Activated CD8-positive, alpha-beta memory T cell treated with anti-CD3 and anti-CD28 coated beads for 1 hour (primary cell): ENCODE results near the gene RUFY4.
A peak's percentile ranks its signal among the peaks of the same experiment; 100 is the strongest.

Experiments
- DNase-seq, 2 donors: peaks; one replicate each; pipeline ENCODE4 v3.0.0-alpha.2; 2020; ENCODE audit warnings: low read depth in 1 of 2; ENCODE audit errors: extremely low read depth in 1 of 2

The RUFY4 gene

GRCh38 chr2:218068721-218069334 is at the start of gene RUFY4:
RUFY4 (plus strand) TSS chr2:218069253; CDS start chr2:218070606, 1,353 bp downstream.
- DNase-seq = peak; percentile 29 to 34

- no peak for DNase-seq
These were observed 49.5 kb upstream of the RUFY4 start for GRCh38 chr2:218019411-218020060.

- DNase-seq = no peak
These were observed 48.8 kb upstream of the RUFY4 start for GRCh38 chr2:218020281-218020680.

- no peak for DNase-seq
These were observed 48.0 kb upstream of the RUFY4 start for GRCh38 chr2:218020966-218021535.

- DNase-seq = no peak
These were observed 47.4 kb upstream of the RUFY4 start for GRCh38 chr2:218021536-218022071.

GRCh38 chr2:218022131-218022850 is 46.8 kb upstream of the RUFY4 start:
- no peak for DNase-seq

- DNase-seq = no peak
These were observed 46.1 kb upstream of the RUFY4 start for GRCh38 chr2:218022851-218023530.

- no peak for DNase-seq
These were observed 45.4 kb upstream of the RUFY4 start for GRCh38 chr2:218023636-218024035.

GRCh38 chr2:218024336-218024735 is 44.7 kb upstream of the RUFY4 start:
- no peak for DNase-seq

GRCh38 chr2:218024871-218025270 is 44.2 kb upstream of the RUFY4 start:
- DNase-seq = no peak

- no peak for DNase-seq
These were observed 42.8 kb upstream of the RUFY4 start for GRCh38 chr2:218026244-218026643.

- no peak for DNase-seq
These were observed 42.2 kb upstream of the RUFY4 start for GRCh38 chr2:218026676-218027425.

GRCh38 chr2:218027426-218028188 is 41.4 kb upstream of the RUFY4 start:
- DNase-seq = no peak

GRCh38 chr2:218028189-218028495 is 40.9 kb upstream of the RUFY4 start:
- no peak for DNase-seq

- DNase-seq = no peak
These were observed 40.3 kb upstream of the RUFY4 start for GRCh38 chr2:218028562-218029348.

- DNase-seq = no peak
These were observed 39.4 kb upstream of the RUFY4 start for GRCh38 chr2:218029366-218030360.

GRCh38 chr2:218030409-218031195 is 38.5 kb upstream of the RUFY4 start:
- DNase-seq = no peak
